ENCODE measurements around the gene BEST2.
"Not testable (repeated sequence)": the region's sequence is repeated elsewhere in the genome, so short reads cannot be mapped to it uniquely, and the experiment has no call there.

The BEST2 gene

GRCh38 chr19:12720296-12720695 is 31.3 kb upstream of the BEST2 start:
- Histone ChIP-seq H3K27me3 (ENCODE audit: control insufficient read depth, insufficient read depth, low read length) (no peaks in the 10 kb centered on the region), H3K36me3 (ENCODE audit: control insufficient read depth, insufficient read depth, low read length) (peaks cover 20% of the 10 kb centered on the region), H3K27ac (ENCODE audit: low read length) (no peak overlapping the region), H3K4me1 (ENCODE audit: control insufficient read depth, insufficient read depth, low read length) (no peaks in the 10 kb centered on the region; the same call in 1 of the 2 replicates), H3K4me3 (ENCODE audit: low read length) (no peak overlapping the region), H3K9me3 (ENCODE audit: control insufficient read depth, insufficient read depth, low read length) (no peaks in the 10 kb centered on the region)
- no CpG with 5 or more reads among the region's 10 CpGs for WGBS (ENCODE audit: insufficient coverage, insufficient read length)
- no peak for DNase-seq (ENCODE audit: low read depth, low spot score)

- no peaks in the 10 kb centered on the region for H3K27me3 ChIP-seq (ENCODE audit: control insufficient read depth, insufficient read depth, low read length)
- peak overlapping the region; percentile 71; the same call in 1 of the 2 replicates for H3K4me3 ChIP-seq (ENCODE audit: low read length)
- no CpG with 5 or more reads among the region's 59 CpGs for WGBS (ENCODE audit: insufficient coverage, insufficient read length)
- no peak overlapping the region for H3K27ac ChIP-seq (ENCODE audit: low read length)
- peaks cover 13% of the 10 kb centered on the region for H3K36me3 ChIP-seq (ENCODE audit: control insufficient read depth, insufficient read depth, low read length)
- no peak for DNase-seq (ENCODE audit: low read depth, low spot score)
- H3K4me1 ChIP-seq (ENCODE audit: control insufficient read depth, insufficient read depth, low read length) = no peaks in the 10 kb centered on the region; the same call in 1 of the 2 replicates
- H3K9me3 ChIP-seq (ENCODE audit: control insufficient read depth, insufficient read depth, low read length) = no peaks in the 10 kb centered on the region
Observed at GRCh38 chr19:12720851-12721655, 30.5 kb upstream of the BEST2 start.

- no CpG with 5 or more reads among the region's 65 CpGs for WGBS (ENCODE audit: insufficient coverage, insufficient read length)
- Histone ChIP-seq H3K9me3 (ENCODE audit: control insufficient read depth, insufficient read depth, low read length) (no peaks in the 10 kb centered on the region), H3K36me3 (ENCODE audit: control insufficient read depth, insufficient read depth, low read length) (peaks cover 10% of the 10 kb centered on the region), H3K27me3 (ENCODE audit: control insufficient read depth, insufficient read depth, low read length) (no peaks in the 10 kb centered on the region), H3K4me3 (ENCODE audit: low read length) (peak overlapping the region; percentile 71), H3K27ac (ENCODE audit: low read length) (no peak overlapping the region), H3K4me1 (ENCODE audit: control insufficient read depth, insufficient read depth, low read length) (no peaks in the 10 kb centered on the region; the same call in 1 of the 2 replicates)
- no peak for DNase-seq (ENCODE audit: low read depth, low spot score)
Observed at GRCh38 chr19:12721656-12722565, 29.7 kb upstream of the BEST2 start.

GRCh38 chr19:12722566-12723380 is 28.8 kb upstream of the BEST2 start:
- H3K4me1 ChIP-seq (ENCODE audit: control insufficient read depth, insufficient read depth, low read length) = no peaks in the 10 kb centered on the region; the same call in 1 of the 2 replicates
- no peaks in the 10 kb centered on the region for H3K9me3 ChIP-seq (ENCODE audit: control insufficient read depth, insufficient read depth, low read length)
- no peaks in the 10 kb centered on the region for H3K27me3 ChIP-seq (ENCODE audit: control insufficient read depth, insufficient read depth, low read length)
- H3K36me3 ChIP-seq (ENCODE audit: control insufficient read depth, insufficient read depth, low read length) = peaks cover 10% of the 10 kb centered on the region
- peak overlapping the region; percentile 71; the same call in 1 of the 2 replicates for H3K4me3 ChIP-seq (ENCODE audit: low read length)
- H3K27ac ChIP-seq (ENCODE audit: low read length) = no peak overlapping the region
- peak; percentile 99 for DNase-seq (ENCODE audit: low read depth, low spot score)
- no CpG with 5 or more reads among the region's 32 CpGs for WGBS (ENCODE audit: insufficient coverage, insufficient read length)

GRCh38 chr19:12723381-12723640 is 28.3 kb upstream of the BEST2 start:
- H3K36me3 ChIP-seq (ENCODE audit: control insufficient read depth, insufficient read depth, low read length) = peaks cover 10% of the 10 kb centered on the region
- H3K9me3 ChIP-seq (ENCODE audit: control insufficient read depth, insufficient read depth, low read length) = no peaks in the 10 kb centered on the region
- no peaks in the 10 kb centered on the region; the same call in 1 of the 2 replicates for H3K4me1 ChIP-seq (ENCODE audit: control insufficient read depth, insufficient read depth, low read length)
- no peak for DNase-seq (ENCODE audit: low read depth, low spot score)
- H3K27me3 ChIP-seq (ENCODE audit: control insufficient read depth, insufficient read depth, low read length) = no peaks in the 10 kb centered on the region
- no CpG with 5 or more reads among the region's 7 CpGs for WGBS (ENCODE audit: insufficient coverage, insufficient read length)
- H3K4me3 ChIP-seq (ENCODE audit: low read length) = peak overlapping the region; percentile 71
- no peak overlapping the region for H3K27ac ChIP-seq (ENCODE audit: low read length)

- no peak for DNase-seq (ENCODE audit: low read depth, low spot score)
- no CpG with 5 or more reads among the region's 28 CpGs for WGBS (ENCODE audit: insufficient coverage, insufficient read length)
- Histone ChIP-seq H3K9me3 (ENCODE audit: control insufficient read depth, insufficient read depth, low read length) (no peaks in the 10 kb centered on the region), H3K27ac (ENCODE audit: low read length) (no peak within 1 kb of the TSS), H3K36me3 (ENCODE audit: control insufficient read depth, insufficient read depth, low read length) (peaks cover 8% of the 10 kb centered on the region), H3K4me3 (ENCODE audit: low read length) (peak within 1 kb of the TSS; percentile 71), H3K4me1 (ENCODE audit: control insufficient read depth, insufficient read depth, low read length) (no peaks in the 10 kb centered on the region; the same call in 1 of the 2 replicates), H3K27me3 (ENCODE audit: control insufficient read depth, insufficient read depth, low read length) (no peaks in the 10 kb centered on the region)
Observed at GRCh38 chr19:12723641-12724426, 27.8 kb upstream of the BEST2 start, which contains the start of gene TNPO2. Gene TNPO2 (minus strand): TSS chr19:12723932. CDS start chr19:12720977, 2,955 bp downstream.

GRCh38 chr19:12725612-12726011 is 26.0 kb upstream of the BEST2 start:
- not testable (repeated sequence) for H3K27ac ChIP-seq (ENCODE audit: low read length); H3K4me3 ChIP-seq (ENCODE audit: low read length); H3K9me3 ChIP-seq (ENCODE audit: control insufficient read depth, insufficient read depth, low read length); H3K4me1 ChIP-seq (ENCODE audit: control insufficient read depth, insufficient read depth, low read length); DNase-seq (ENCODE audit: low read depth, low spot score); H3K27me3 ChIP-seq (ENCODE audit: control insufficient read depth, insufficient read depth, low read length)
- WGBS (ENCODE audit: insufficient coverage, insufficient read length) = no CpG with 5 or more reads among the region's 10 CpGs
- H3K36me3 ChIP-seq (ENCODE audit: control insufficient read depth, insufficient read depth, low read length) = peaks cover 13% of the 10 kb centered on the region

- no CpG with 5 or more reads among the region's 2 CpGs for WGBS (ENCODE audit: insufficient coverage, insufficient read length)
- H3K4me1 ChIP-seq (ENCODE audit: control insufficient read depth, insufficient read depth, low read length) = no peaks in the 10 kb centered on the region
- DNase-seq (ENCODE audit: low read depth, low spot score) = no peak
- peaks cover 19% of the 10 kb centered on the region for H3K36me3 ChIP-seq (ENCODE audit: control insufficient read depth, insufficient read depth, low read length)
- H3K27me3 ChIP-seq (ENCODE audit: control insufficient read depth, insufficient read depth, low read length) = no peaks in the 10 kb centered on the region
- H3K4me3 ChIP-seq (ENCODE audit: low read length) = no peak overlapping the region
- no peaks in the 10 kb centered on the region for H3K9me3 ChIP-seq (ENCODE audit: control insufficient read depth, insufficient read depth, low read length)
- H3K27ac ChIP-seq (ENCODE audit: low read length) = no peak overlapping the region
Observed at GRCh38 chr19:12726988-12727316, 24.6 kb upstream of the BEST2 start.

- H3K4me3 ChIP-seq (ENCODE audit: low read length) = no peak overlapping the region
- H3K4me1 ChIP-seq (ENCODE audit: control insufficient read depth, insufficient read depth, low read length) = no peaks in the 10 kb centered on the region
- H3K36me3 ChIP-seq (ENCODE audit: control insufficient read depth, insufficient read depth, low read length) = peaks cover 19% of the 10 kb centered on the region
- WGBS (ENCODE audit: insufficient coverage, insufficient read length) = no CpG with 5 or more reads among the region's 9 CpGs
- H3K9me3 ChIP-seq (ENCODE audit: control insufficient read depth, insufficient read depth, low read length) = no peaks in the 10 kb centered on the region
- DNase-seq (ENCODE audit: low read depth, low spot score) = no peak
- no peaks in the 10 kb centered on the region for H3K27me3 ChIP-seq (ENCODE audit: control insufficient read depth, insufficient read depth, low read length)
- H3K27ac ChIP-seq (ENCODE audit: low read length) = no peak overlapping the region
Observed at GRCh38 chr19:12727745-12728433, 23.7 kb upstream of the BEST2 start.
